BLaER1 (cell line): ENCODE measurements around the gene CDCA4.
A peak's percentile ranks its signal among the peaks of the same experiment; 100 is the strongest.

Experiments
- H3K27ac ChIP-seq: shearing (Covaris generic); formaldehyde crosslinking; 2 replicates; pipeline ENCODE4 v1.8.1; 2022
- H3K27me3 ChIP-seq: shearing (Covaris generic); formaldehyde crosslinking; 2 replicates; pipeline ENCODE4 v1.8.1; 2022
- H3K36me3 ChIP-seq: shearing (Covaris generic); formaldehyde crosslinking; 2 replicates; pipeline ENCODE4 v1.8.1; 2022
- H3K4me1 ChIP-seq: shearing (Covaris generic); formaldehyde crosslinking; 2 replicates; pipeline ENCODE4 v1.8.1; 2022
- H3K4me2 ChIP-seq: shearing (Covaris generic); formaldehyde crosslinking; 2 replicates; pipeline ENCODE4 v1.8.1; 2022
- H3K4me3 ChIP-seq: shearing (Covaris generic); formaldehyde crosslinking; 2 replicates; pipeline ENCODE4 v1.8.1; 2022
- H3K9ac ChIP-seq: shearing (Covaris generic); formaldehyde crosslinking; 2 replicates; pipeline ENCODE4 v1.8.1; 2022
- H3K9me3 ChIP-seq: shearing (Covaris generic); formaldehyde crosslinking; 2 replicates; pipeline ENCODE4 v1.8.1; 2022
- H4K20me1 ChIP-seq: shearing (Covaris generic); formaldehyde crosslinking; 2 replicates; pipeline ENCODE4 v1.8.1; 2022
- Cebpa-rat ChIP-seq: shearing (Covaris generic); IDR thresholded peaks from 2 replicates; pipeline ENCODE4 v1.8.1; 2022

Gene CDCA4

GRCh38 chr14:104971447-104972240 lies 49.2 kb downstream of the CDCA4 start:
- Histone ChIP-seq H3K4me3 (no peak overlapping the region), H3K27me3 (no peaks in the 10 kb centered on the region), H3K27ac (peak overlapping the region; percentile 19), H3K9me3 (no peaks in the 10 kb centered on the region), H3K4me2 (no peak overlapping the region), H3K4me1 (peaks cover 70% of the 10 kb centered on the region), H3K9ac (no peak overlapping the region), H4K20me1 (peaks cover 16% of the 10 kb centered on the region), H3K36me3 (no peaks in the 10 kb centered on the region)
- TF ChIP-seq Cebpa-rat, result no peak

- no peak for TF ChIP-seq Cebpa-rat
- Histone ChIP-seq H3K4me3 (no peak overlapping the region), H3K4me1 (peaks cover 61% of the 10 kb centered on the region), H3K27me3 (no peaks in the 10 kb centered on the region), H3K9ac (no peak overlapping the region), H4K20me1 (peaks cover 12% of the 10 kb centered on the region; the same call in 1 of the 2 replicates), H3K4me2 (no peak overlapping the region), H3K9me3 (no peaks in the 10 kb centered on the region), H3K27ac (no peak overlapping the region), H3K36me3 (no peaks in the 10 kb centered on the region)
Observed at GRCh38 chr14:104970231-104971068, 50.4 kb downstream of the CDCA4 start.

GRCh38 chr14:104969741-104970230 lies 51.1 kb downstream of the CDCA4 start:
- Histone ChIP-seq H3K9ac (no peak overlapping the region), H3K4me2 (peak overlapping the region; percentile 85; the same call in 1 of the 2 replicates)
- TF ChIP-seq Cebpa-rat, result no peak

GRCh38 chr14:104968541-104969401 lies 52.1 kb downstream of the CDCA4 start:
- H4K20me1 ChIP-seq, result peaks cover 5% of the 10 kb centered on the region; the same call in 1 of the 2 replicates
- peak overlapping the region; percentile 59 for H3K27ac ChIP-seq
- peak overlapping the region; percentile 40; the same call in 1 of the 2 replicates for H3K9ac ChIP-seq
- no peaks in the 10 kb centered on the region for H3K27me3 ChIP-seq
- H3K4me3 ChIP-seq, result peak overlapping the region; percentile 49
- no peaks in the 10 kb centered on the region for H3K9me3 ChIP-seq
- peaks cover 59% of the 10 kb centered on the region for H3K4me1 ChIP-seq
- H3K4me2 ChIP-seq, result peak overlapping the region; percentile 85
- no peaks in the 10 kb centered on the region for H3K36me3 ChIP-seq
- no peak for TF ChIP-seq Cebpa-rat

More at GRCh38 chr14:104969741-104970230, 51.1 kb downstream of the CDCA4 start:
- no peaks in the 10 kb centered on the region for H3K9me3 ChIP-seq
- no peak overlapping the region for H3K27ac ChIP-seq
- H3K27me3 ChIP-seq, result no peaks in the 10 kb centered on the region
- peaks cover 59% of the 10 kb centered on the region for H3K4me1 ChIP-seq
- peaks cover 5% of the 10 kb centered on the region; the same call in 1 of the 2 replicates for H4K20me1 ChIP-seq
- no peaks in the 10 kb centered on the region for H3K36me3 ChIP-seq
- no peak overlapping the region for H3K4me3 ChIP-seq

GRCh38 chr14:104968153-104968527 lies 52.7 kb downstream of the CDCA4 start:
- no peak for TF ChIP-seq Cebpa-rat
- Histone ChIP-seq H3K9ac (peak overlapping the region; percentile 40; the same call in 1 of the 2 replicates), H3K4me1 (peaks cover 57% of the 10 kb centered on the region), H3K4me3 (peak overlapping the region; percentile 49), H3K9me3 (no peaks in the 10 kb centered on the region), H3K36me3 (no peaks in the 10 kb centered on the region), H3K27me3 (no peaks in the 10 kb centered on the region), H3K4me2 (peak overlapping the region; percentile 85), H3K27ac (peak overlapping the region; percentile 59), H4K20me1 (peaks cover 5% of the 10 kb centered on the region; the same call in 1 of the 2 replicates)

- H4K20me1 ChIP-seq, result peaks cover 5% of the 10 kb centered on the region; the same call in 1 of the 2 replicates
- H3K9me3 ChIP-seq, result no peaks in the 10 kb centered on the region
- no peaks in the 10 kb centered on the region for H3K36me3 ChIP-seq
- no peak for TF ChIP-seq Cebpa-rat
- H3K4me2 ChIP-seq, result peak overlapping the region; percentile 85
- H3K27me3 ChIP-seq, result no peaks in the 10 kb centered on the region
- peak overlapping the region; percentile 49 for H3K4me3 ChIP-seq
- peak overlapping the region; percentile 44; the same call in 1 of the 2 replicates for H3K9ac ChIP-seq
- H3K4me1 ChIP-seq, result peaks cover 51% of the 10 kb centered on the region
- peak overlapping the region; percentile 59 for H3K27ac ChIP-seq
Observed at GRCh38 chr14:104967386-104968152, 53.3 kb downstream of the CDCA4 start.

GRCh38 chr14:104966981-104967385 lies 53.9 kb downstream of the CDCA4 start:
- peaks cover 46% of the 10 kb centered on the region for H3K4me1 ChIP-seq
- H3K9me3 ChIP-seq, result no peaks in the 10 kb centered on the region
- H4K20me1 ChIP-seq, result peaks cover 5% of the 10 kb centered on the region; the same call in 1 of the 2 replicates
- TF ChIP-seq Cebpa-rat, result no peak
- no peak overlapping the region for H3K9ac ChIP-seq
- no peaks in the 10 kb centered on the region for H3K36me3 ChIP-seq
- H3K4me3 ChIP-seq, result no peak overlapping the region
- H3K27me3 ChIP-seq, result no peaks in the 10 kb centered on the region
- H3K27ac ChIP-seq, result peak overlapping the region; percentile 59
- peak overlapping the region; percentile 85 for H3K4me2 ChIP-seq

GRCh38 chr14:104966261-104966865 lies 54.5 kb downstream of the CDCA4 start:
- Histone ChIP-seq H4K20me1 (peaks cover 5% of the 10 kb centered on the region; the same call in 1 of the 2 replicates), H3K4me1 (peaks cover 40% of the 10 kb centered on the region), H3K4me3 (no peak overlapping the region), H3K9me3 (no peaks in the 10 kb centered on the region), H3K36me3 (no peaks in the 10 kb centered on the region), H3K27ac (no peak overlapping the region), H3K9ac (no peak overlapping the region), H3K4me2 (peak overlapping the region; percentile 85; the same call in 1 of the 2 replicates), H3K27me3 (no peaks in the 10 kb centered on the region)
- TF ChIP-seq Cebpa-rat, result no peak
